GM13976 (cell line): ENCODE data around the gene ANKRD44.

Source experiments
- DNase-seq: peaks from one replicate; pipeline ENCODE4 v3.0.0; 2012; ENCODE audit warnings: low spot score
- CTCF ChIP-seq: IDR thresholded peaks from 2 replicates; pipeline ENCODE4 v1.5.1; 2012; ENCODE audit warnings: borderline replicate concordance, mild to moderate bottlenecking; ENCODE audit not compliant: insufficient read depth; ENCODE audit errors: extremely low read depth, missing control alignments, control extremely low read depth
- in situ Hi-C: fragments of 300-500 bp; cut with MboI; formaldehyde crosslinking; loops from one replicate; pipeline ENCODE4 v1.12.0; 2022; ENCODE audit warnings: low sequenced_read_pairs, mixed read lengths, inconsistent platforms; ENCODE audit not compliant: unreplicated experiment

ANKRD44 gene

GRCh38 chr2:197251576-197251975, 59.0 kb downstream of the ANKRD44 start:
- TF ChIP-seq CTCF = no peak
- DNase-seq = no peak
- in situ Hi-C loops = no loop called here

GRCh38 chr2:197251163-197251562, 59.4 kb downstream of the ANKRD44 start:
- no peak for DNase-seq

GRCh38 chr2:197250084-197250397, 60.5 kb downstream of the ANKRD44 start:
- TF ChIP-seq CTCF = no peak
- no peak for DNase-seq
- in situ Hi-C loops = no loop called here

More at GRCh38 chr2:197251163-197251562, 59.4 kb downstream of the ANKRD44 start:
- TF ChIP-seq CTCF = no peak
- in situ Hi-C loops = no loop called here

GRCh38 chr2:197249381-197250083, 61.0 kb downstream of the ANKRD44 start:
- no peak for TF ChIP-seq CTCF
- no peak for DNase-seq
- in situ Hi-C loops = no loop called here

- in situ Hi-C loops = no loop called here
- no peak for DNase-seq
- TF ChIP-seq CTCF = no peak
Measured at GRCh38 chr2:197248623-197249022, 62.0 kb downstream of the ANKRD44 start.

GRCh38 chr2:197248001-197248401, 62.6 kb downstream of the ANKRD44 start:
- no peak for TF ChIP-seq CTCF

More at GRCh38 chr2:197248001-197248401, 62.6 kb downstream of the ANKRD44 start:
- in situ Hi-C loops = no loop called here
- no peak for DNase-seq
